ENCODE results near the gene RNF213.

RNF213 gene

DNA sequence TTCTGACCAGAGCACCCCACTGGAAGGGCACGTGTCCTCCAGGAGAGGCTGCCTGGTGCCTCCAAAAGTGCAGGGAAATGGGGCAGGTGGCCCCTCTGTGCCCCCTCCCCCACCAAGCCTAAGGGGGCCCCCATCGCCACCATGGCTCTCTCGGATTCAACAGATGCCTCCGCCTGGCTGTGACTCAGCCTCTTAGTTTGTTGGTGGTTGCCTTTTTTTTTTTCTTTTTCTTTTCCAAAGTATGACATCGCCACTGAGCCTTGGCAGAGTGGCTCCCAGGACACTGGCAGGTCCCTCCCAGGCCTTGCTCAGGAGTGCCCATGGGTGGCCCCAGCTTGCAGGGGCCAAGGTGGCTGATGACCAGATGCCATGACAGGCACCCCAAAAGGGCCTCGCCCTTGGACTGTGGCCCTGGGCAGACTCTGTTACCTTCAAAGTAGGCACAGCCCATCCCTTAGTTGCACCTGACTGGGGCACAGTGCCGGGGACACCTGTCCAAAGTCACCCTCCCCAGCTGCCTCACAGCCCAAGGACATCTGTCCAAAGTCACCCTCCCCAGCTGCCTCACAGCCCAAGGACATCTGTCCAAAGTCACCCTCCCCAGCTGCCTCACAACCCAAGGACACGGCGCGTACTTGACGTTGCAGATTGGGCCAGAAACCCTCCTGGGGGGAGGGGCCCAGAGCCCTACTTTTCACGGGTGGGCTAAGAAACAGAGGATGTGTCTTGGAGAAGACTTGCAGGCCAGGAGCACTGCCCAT, 186.2 kb downstream of the RNF213 start:
- Mint-ChIP-seq H3K36me3 (ENCODE audit: insufficient read depth) (no peaks in the 10 kb centered on the region), H3K27ac (ENCODE audit: low read depth) (no peak overlapping the region), H3K9me3 (no peaks in the 10 kb centered on the region), H3K4me1 (no peaks in the 10 kb centered on the region), H3K27me3 (peaks cover 42% of the 10 kb centered on the region), H3K4me3 (no peak overlapping the region)
- ATAC-seq (replicated peaks; ENCODE audit: extremely low read depth, poor library complexity, severe bottlenecking) (no peak), DNase-seq (ENCODE audit: low spot score in 2 of 2) (no peak)

DNA sequence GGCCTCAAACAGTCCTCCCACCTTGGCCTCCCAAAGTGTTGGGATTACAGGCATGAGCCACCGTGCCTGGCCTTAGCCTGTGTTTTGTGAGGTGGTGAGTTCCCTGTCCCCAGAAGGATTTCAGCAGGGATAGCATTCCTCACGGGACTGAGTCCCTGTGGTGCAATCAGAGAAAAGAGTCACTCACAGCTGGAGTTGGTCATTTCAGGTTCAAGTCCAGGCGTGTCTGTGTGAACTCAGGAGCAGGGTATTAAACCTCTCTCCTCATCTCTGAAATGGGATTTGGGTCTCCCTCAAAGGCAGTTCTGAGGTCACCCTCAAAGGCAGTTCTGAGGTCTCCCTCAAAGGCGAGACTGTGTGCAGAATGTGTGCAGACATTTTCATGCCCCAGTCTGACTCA, 187.1 kb downstream of the RNF213 start:
- no peaks in the 10 kb centered on the region for H3K36me3 Mint-ChIP-seq (ENCODE audit: insufficient read depth)
- no peak for DNase-seq (ENCODE audit: low spot score in 2 of 2)
- no peaks in the 10 kb centered on the region for H3K4me1 Mint-ChIP-seq
- H3K27me3 Mint-ChIP-seq, result peaks cover 33% of the 10 kb centered on the region
- ATAC-seq (replicated peaks; ENCODE audit: extremely low read depth, poor library complexity, severe bottlenecking), result no peak
- H3K9me3 Mint-ChIP-seq, result no peaks in the 10 kb centered on the region
- no peak overlapping the region for H3K4me3 Mint-ChIP-seq
- no peak overlapping the region for H3K27ac Mint-ChIP-seq (ENCODE audit: low read depth)

All from central memory CD8-positive, alpha-beta T cell (primary cell).